OCI-LY7 (cell line): ENCODE measurements around the gene PLD4.
"Not testable (repeated sequence)": the region's sequence is repeated elsewhere in the genome, so short reads cannot be mapped to it uniquely, and the experiment has no call there.

Source experiments
- CTCF ChIP-seq: fragments of 200-600 bp; sonication (generic); conservative IDR thresholded peaks from 2 replicates; pipeline ENCODE4 v1.5.1; 2014; ENCODE audit warnings: mild to moderate bottlenecking, antibody characterized with exemption, low read length, moderate library complexity, mixed read lengths
- EZH2phosphoT487 ChIP-seq: fragments of 200-600 bp; sonication (generic); IDR thresholded peaks from 2 replicates; pipeline ENCODE4 v1.6.1; 2018; ENCODE audit warnings: low read depth, borderline replicate concordance, mild to moderate bottlenecking, mixed run types, antibody characterized with exemption, low read length, moderate library complexity, mixed read lengths

GRCh38 chr14:104919152-104919992, 5.3 kb upstream of the PLD4 start:
- TF ChIP-seq CTCF, EZH2phosphoT487: not testable (repeated sequence)
